Hematopoietic multipotent progenitor cell treated with erythropoietin and hydrocortisone succinate and interleukin-3 and kit ligand, for 17 days (in vitro differentiated cells): ENCODE results near the gene ANLN.
"Not testable (repeated sequence)": the region's sequence is repeated elsewhere in the genome, so short reads cannot be mapped to it uniquely, and the experiment has no call there.

Experiments used
- DNase-seq: peaks from one replicate; pipeline ENCODE4 v3.0.0-alpha.2; 2015; ENCODE audit warnings: low spot score

The ANLN gene

DNA sequence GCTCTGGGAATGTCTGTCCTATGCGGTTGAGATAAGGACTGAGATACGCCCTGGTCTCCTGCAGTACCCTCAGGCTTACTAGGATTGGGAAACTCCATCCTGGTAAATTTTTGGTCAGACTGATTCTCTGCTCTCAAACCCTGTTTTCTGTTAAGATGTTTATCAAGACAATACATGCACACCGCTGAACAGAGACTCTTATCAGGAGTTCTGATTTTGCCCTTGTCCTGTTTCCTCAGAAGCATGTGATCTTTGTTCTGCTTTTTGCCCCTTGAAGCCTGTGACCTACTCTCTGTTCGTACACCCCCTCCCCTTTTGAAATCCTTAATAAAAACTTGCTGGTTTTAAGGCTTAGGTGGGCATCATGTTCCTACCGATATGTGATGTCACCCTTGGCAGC, 76.3 kb downstream of the ANLN start:
- DNase-seq: not testable (repeated sequence)

DNA sequence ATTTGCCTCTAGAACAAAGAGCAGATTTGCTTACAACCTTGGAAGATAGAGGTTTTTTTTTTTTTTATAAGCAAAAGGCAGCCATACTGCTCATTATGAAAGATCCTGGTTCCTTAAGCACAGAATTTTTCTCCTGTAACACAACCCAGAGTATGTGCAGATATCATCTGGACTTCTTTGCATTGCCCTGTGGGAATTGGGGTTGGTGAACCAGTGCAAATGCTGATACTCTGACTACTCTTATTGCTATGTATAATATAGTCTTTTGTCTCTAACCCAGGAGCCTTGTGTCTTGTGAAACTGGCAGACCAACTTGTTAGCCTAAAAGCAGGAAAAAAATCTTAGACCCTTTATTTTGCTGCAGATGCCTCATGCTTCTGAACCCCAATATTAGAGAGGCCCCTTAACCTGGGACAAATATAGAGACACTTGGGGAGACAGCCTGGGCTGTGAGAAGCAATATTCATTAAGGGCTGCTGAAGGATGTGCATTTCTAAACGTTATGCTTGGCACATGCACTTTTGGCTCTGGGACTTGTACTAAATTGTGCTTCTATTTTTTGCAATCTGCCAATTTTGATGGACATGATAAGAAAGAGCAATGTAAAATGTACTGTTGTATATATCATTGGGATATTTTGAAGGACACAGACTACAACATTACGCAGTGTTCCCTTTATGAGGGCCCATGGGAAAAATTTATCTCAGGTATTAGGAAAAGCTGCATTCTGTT, 78.9 kb downstream of the ANLN start:
- DNase-seq: no peak

DNA sequence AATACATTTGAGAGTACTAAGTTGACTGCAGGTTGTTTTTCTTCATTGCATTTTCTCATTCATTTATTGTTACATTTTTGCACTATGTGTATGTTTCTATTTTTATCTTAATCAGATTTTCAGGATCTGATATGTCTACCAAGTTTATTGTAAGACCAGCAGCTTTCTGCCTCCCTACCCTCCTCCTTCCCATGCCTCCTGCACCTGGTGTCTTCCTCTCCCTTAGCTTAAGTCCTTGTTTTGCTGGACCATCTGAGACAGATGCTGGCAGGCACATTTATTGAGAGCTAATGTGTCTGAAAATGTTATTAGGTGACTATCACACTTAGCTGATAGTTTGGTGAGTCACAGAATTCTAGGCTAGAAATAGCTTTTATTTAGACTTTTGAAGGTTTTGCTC, 79.6 kb downstream of the ANLN start:
- DNase-seq: no peak

DNA sequence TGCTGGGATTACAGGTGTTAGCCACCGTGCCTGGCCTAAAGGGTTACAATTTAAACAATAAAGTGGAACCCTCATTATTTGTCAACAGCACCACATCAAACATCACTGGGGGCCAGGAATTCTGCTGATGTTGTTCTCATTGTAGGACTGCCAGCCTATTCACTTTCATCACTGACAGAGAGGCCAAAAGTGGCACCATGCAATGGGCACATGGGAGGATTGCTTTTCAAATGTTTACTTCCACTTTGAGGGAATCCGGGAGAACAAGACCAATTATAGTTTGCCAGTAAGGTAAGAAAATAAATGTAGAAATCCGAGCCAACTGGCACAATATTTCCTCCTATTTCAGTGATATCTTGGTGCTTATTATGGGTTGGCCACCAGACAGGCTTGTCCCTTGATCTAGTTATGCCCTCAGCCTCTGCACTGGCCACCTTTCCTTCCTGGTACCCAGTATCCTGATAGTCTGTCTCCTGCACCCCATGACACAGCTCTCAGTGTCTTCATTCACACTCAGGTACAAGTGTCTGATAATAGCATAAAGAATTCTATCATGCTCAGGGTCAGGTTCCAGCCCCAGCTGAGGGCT, 82.6 kb downstream of the ANLN start:
- no peak for DNase-seq

DNA sequence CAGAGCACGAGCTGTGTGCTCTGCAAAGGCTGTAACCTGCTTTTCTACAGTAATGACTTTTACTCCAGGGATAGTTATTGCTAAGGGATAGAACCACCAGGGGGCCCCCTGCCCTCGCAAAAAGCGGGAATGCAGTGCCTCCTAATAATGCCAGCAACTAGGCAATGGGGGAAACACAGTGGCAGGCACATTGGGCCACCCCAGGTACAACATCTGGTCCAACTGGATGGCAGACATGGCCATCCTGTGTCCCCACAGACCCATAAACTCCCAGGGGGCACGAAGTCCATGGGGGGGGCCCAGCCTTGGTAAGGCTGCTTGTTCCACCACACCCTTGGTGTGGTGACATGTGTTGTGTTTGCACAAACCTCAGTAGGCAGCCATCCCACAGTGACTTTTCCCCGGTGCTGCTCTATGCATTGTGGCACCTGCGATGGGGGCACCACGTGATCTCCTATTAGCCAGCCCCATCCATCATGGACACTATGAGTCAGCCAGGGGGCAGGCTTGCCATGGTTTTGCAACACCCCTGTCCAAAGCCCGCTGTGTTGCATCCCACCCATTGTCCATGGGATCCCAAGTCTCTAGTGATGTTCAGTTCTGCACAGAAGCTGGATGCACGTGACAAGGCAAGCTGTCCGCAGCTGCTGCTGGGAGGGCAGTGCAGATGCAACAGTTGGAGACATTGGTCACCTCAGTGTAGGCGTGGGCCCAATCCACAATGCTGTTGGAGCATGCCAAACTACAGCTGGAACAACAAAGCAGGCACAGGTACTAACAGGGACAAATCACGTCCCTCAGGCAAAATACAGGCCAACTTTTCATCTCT, 84.0 kb downstream of the ANLN start:
- no peak for DNase-seq

DNA sequence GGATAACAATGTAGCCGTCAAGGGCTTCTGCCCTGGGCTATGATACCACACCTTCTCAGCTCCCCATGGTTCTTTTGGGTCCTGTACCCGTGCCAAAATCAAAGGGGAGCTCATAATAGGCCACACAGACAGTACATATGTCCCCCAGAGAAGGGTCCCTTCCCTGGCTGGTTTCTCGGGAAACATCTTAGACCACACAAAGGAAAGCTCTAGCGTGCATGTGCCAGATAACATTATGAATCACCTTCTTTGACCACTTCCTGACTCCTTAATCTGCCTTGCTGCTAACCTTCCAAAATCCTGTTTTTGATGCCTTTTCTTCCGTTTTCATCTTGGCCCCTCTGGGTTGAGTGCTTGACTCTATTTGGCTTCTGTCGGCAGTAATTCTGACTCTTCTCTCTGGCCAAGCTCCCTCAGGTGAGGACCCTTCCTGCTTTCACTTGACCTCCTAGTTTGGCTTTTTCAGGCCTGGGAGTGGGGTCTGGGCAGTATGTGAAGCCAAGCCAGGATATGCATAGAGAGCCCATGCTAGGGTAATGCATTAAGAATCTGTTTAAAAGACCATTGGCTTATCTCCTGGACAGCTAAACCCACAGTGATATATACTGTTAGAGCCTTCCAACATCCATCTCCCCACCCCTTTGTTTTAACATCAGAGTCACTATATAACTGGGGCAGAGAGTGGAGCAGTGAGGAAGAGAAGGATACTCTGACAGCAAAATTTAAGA, 84.8 kb downstream of the ANLN start:
- no peak for DNase-seq

- no peak for DNase-seq
These were observed 85.3 kb downstream of the ANLN start for GRCh38 chr7:36475011-36475342.

DNA sequence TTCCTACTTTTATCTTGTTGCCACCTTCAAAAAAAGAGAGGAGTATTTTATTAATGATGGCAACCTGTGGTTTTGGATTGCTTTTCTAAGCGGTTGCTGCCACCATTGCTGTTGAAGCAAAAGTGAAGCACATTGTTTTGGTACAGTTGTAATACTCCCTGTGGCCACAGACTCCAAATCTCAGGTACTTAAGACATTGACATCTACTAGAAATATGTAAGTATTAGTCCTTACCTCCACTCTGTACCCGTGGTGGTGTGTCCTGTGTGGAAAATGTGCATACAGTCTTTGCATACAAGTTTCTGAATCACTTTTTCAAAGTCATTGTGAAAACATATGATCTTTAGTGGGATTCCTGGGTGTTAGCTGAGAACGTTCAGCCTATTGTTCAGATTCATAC, 85.7 kb downstream of the ANLN start:
- no peak for DNase-seq

GRCh38 chr7:36478745-36479144, 89.1 kb downstream of the ANLN start:
- no peak for DNase-seq

DNA sequence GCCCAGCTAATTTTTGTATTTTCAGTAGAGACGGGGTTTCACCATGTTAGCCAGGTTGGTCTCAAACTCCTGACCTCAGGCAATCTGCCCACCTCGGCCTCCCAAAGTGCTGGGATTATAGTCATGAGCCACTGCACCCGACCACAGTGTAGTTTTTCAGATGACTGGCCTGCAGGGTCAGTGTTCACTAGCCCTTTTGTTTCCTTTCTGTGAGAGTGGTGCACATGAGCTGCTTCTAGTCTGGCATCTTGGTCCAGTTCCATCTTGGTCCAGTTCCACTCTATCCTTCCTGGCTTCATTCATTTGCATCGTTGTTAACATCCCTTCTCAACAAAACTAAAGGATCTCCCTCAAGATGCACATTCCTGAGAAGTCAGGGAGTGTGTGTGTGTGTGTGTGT, 94.2 kb downstream of the ANLN start:
- DNase-seq: not testable (repeated sequence)

DNA sequence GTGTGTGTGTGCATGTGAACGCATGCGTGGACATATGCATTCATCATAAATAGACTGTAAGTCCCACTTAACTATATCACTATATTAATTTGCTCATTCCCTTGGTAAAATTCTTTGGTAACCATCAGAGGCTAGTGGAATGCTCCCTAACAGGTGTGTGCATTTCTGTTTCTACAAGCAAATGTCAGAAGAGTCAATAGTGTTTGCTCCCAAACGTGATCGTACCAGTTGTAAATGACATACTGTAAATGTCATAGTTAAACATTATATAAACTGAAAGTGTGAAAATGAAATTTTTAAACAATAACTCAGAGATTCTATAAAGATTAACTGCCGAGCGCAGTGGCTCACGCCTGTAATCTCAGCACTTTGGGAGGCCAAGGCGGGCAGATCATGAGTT, 94.6 kb downstream of the ANLN start:
- no peak for DNase-seq

DNA sequence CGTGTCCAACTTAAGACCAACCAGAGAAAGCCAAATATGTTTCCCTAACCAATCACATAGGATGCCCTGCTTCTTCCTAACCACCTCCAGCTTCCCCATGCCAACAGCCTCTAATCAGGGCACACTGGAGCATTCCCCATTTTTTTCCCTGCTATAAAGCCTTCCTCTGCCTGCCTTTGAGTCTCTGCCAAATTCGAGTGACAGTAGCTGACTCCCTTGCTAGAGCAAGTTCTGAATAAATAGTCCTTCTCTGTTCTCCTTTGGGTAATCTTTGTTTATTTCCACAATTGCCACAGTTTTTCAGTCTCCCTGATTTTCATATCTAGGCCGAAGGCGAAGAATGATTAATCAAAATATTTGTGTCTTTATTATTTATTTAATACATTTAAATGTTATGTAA, 96.7 kb downstream of the ANLN start:
- DNase-seq: no peak

GRCh38 chr7:36487756-36488336, 98.2 kb downstream of the ANLN start:
- DNase-seq: no peak

- not testable (repeated sequence) for DNase-seq
These were observed 99.0 kb downstream of the ANLN start for GRCh38 chr7:36488672-36489071.

DNA sequence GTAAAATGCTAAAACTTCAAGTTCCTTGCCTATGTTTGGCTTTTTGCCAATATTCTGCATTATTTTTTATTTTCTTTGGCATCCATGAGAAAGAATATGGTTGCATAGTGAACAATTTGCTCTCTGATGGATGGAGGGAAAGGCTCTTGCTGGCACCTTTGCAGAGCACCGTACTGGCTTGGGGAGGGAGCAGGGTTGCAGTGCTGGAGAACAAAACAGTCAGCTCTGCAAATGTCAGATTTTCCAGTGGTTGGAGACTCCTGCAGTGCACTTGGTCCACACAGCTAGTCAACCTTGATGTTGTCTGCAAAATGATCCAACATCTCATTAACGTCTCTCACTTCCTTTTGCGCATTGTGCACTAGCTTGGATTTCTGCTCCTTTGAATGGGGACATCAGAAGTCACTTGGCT, 100.8 kb downstream of the ANLN start:
- no peak for DNase-seq

- DNase-seq: no peak
These were observed 101.7 kb downstream of the ANLN start for GRCh38 chr7:36491317-36491716.

DNA sequence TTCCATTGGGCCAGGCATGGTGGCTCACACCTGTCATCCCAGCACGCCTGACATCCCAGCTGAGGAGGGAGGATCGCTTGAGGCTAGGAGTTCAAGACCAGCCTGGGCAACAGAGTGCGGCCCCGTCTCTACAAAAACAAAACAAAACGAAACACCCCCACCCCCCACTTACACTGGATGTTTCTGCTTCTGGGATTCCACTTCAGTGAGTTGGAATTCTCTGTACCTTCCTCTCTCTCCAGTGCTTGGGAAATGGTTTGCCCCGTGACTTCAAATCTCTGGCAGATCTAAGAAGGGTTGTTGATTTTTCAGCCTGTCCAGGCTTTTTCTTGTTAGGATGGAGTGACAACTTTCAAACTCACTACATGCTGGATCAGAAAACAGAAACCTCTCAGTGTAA, 106.9 kb downstream of the ANLN start:
- no peak for DNase-seq

DNA sequence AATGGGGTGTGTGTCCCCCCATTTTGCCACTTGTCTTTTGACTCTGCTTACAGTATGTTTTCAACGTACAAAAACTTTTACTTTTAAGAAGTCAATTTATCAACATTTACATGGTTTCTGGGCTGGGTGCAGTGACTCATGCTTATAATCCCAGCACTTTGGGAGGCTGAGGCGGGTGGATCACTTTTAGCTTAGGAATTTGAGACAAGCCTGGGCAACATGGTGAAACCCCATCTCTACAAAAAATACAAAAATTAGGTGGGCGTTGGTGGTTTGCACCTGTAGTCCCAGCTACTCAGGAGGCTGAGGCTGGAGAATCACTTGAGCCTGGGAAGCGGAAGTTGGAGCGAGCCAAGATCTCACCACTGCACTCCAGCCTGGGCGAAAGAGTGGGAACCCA, 107.5 kb downstream of the ANLN start:
- not testable (repeated sequence) for DNase-seq

DNA sequence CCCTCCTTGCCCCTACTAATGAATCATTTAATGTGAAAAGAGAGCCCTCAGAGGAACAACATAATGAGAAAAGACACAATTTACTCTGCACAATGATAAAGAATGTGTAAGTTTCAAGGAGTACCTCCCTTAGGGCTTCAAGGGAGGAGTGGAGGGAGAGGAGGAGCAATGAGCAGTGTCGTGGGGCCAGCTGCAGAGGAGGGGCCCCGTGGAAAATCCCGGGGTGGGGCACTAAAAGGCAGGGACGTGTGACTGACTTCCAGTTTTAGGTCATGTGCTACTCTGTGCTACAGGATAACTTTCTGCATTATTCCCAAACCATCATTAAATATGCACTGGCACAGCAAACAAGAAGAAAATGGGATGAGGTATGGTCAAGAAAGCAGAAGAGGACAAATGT, 108.1 kb downstream of the ANLN start:
- no peak for DNase-seq
